CD4-positive, alpha-beta T cell (primary cell): ENCODE data around the gene RPLP2. TPM values are rescaled to one million over a fixed set of nuclear protein-coding genes. Genes with fewer than 3 reads are reported as not detected.

ENCODE experiments used
- ATAC-seq: fragments of 200-7000 bp; cut with Tn5 transposase; one replicate; pipeline ENCODE4 v1.10.0; 2022; ENCODE audit warnings: mild to moderate bottlenecking; ENCODE audit not compliant: poor library complexity
- CTCF ChIA-PET: fragments of 350-600 bp; sonication (Branson Sonifier 250); formaldehyde crosslinking; loops from one replicate; lab custom pipeline; 2021; ENCODE audit warnings: antibody characterized with exemption, inconsistent platforms; lab: Charles Lee
- POLR2A ChIA-PET: fragments of 350-600 bp; sonication (Branson Sonifier 250); formaldehyde crosslinking; loops from one replicate; lab custom pipeline; 2021; ENCODE audit warnings: antibody characterized with exemption, inconsistent platforms; lab: Charles Lee
- DNase-seq, 14 experiments: peaks; one replicate each; pipeline ENCODE4 v3.0.0-alpha.2; 2013 to 2020; ENCODE audit warnings: mixed read lengths in 2 of 14
- H3K27ac ChIP-seq, 2 donors: one replicate each; pipeline versions ENCODE4 v1.5.1 to v1.7.0; 2013; ENCODE audit warnings: low read length in 2 of 2, low read depth in 1 of 2, mild to moderate bottlenecking in 1 of 2
- H3K27me3 ChIP-seq, 2 experiments: 1 replicate in 1 of 2; 2 replicates in 1 of 2; pipeline versions ENCODE4 v1.6.1 to v1.7.0; 2013; ENCODE audit warnings: low read length in 2 of 2, control low read depth in 1 of 2, mild to moderate bottlenecking in 1 of 2, moderate library complexity in 1 of 2; ENCODE audit not compliant: insufficient read depth in 2 of 2, control insufficient read depth in 1 of 2
- H3K36me3 ChIP-seq: one replicate; pipeline ENCODE4 v1.6.1; 2013; ENCODE audit warnings: low read length, control low read depth; ENCODE audit not compliant: insufficient read depth
- H3K4me1 ChIP-seq: one replicate; pipeline ENCODE4 v1.6.1; 2013; ENCODE audit warnings: low read length, control low read depth; ENCODE audit not compliant: insufficient read depth
- H3K4me3 ChIP-seq: one replicate; pipeline ENCODE4 v1.5.1; 2013; ENCODE audit warnings: mild to moderate bottlenecking, low read length, moderate library complexity
- H3K9me3 ChIP-seq, 2 experiments: 1 replicate in 1 of 2; 2 replicates in 1 of 2; pipeline versions ENCODE4 v1.6.1 to v1.7.0; 2013; ENCODE audit warnings: low read length in 2 of 2, mild to moderate bottlenecking in 2 of 2, control low read depth in 1 of 2, moderate library complexity in 1 of 2; ENCODE audit not compliant: control insufficient read depth in 1 of 2, insufficient read depth in 1 of 2
- H3K27ac Mint-ChIP-seq: one replicate; pipeline ENCODE4 v1.8.0; 2020; ENCODE audit warnings: mixed read lengths
- H3K27me3 Mint-ChIP-seq: one replicate; pipeline ENCODE4 v1.8.0; 2021; ENCODE audit warnings: mixed read lengths
- H3K36me3 Mint-ChIP-seq: one replicate; pipeline ENCODE4 v1.8.0; 2021; ENCODE audit warnings: low read depth, mixed read lengths
- H3K4me1 Mint-ChIP-seq: one replicate; pipeline ENCODE4 v1.8.0; 2021; ENCODE audit warnings: low read depth, mixed read lengths
- H3K4me3 Mint-ChIP-seq: one replicate; pipeline ENCODE4 v1.8.0; 2020; ENCODE audit warnings: mild to moderate bottlenecking, mixed read lengths
- H3K9me3 Mint-ChIP-seq: one replicate; pipeline ENCODE4 v1.8.0; 2020; ENCODE audit warnings: mixed read lengths
- CTCF ChIP-seq: fragments of 200-600 bp; IDR thresholded peaks from one replicate; pipeline ENCODE4 v1.8.0; 2022; ENCODE audit warnings: antibody characterized with exemption, mild to moderate bottlenecking
- intact Hi-C, 2 experiments: fragments of 100-400 bp; cut with DNase I in 1 of 2; cut with micrococcal nuclease in 1 of 2; formaldehyde crosslinking; loops; one replicate each; pipeline versions ENCODE4 v1.15.1 to v1.9.0; 2023 to 2025; cut with DNase I, micrococcal nuclease
- total RNA-seq, 174 experiments: library from RNA in 2 of 174; stranded (reverse) in 2 of 174; gene quantifications; one replicate each; pipeline ENCODE4 v1.2.3 and lab custom pipeline; 2021 to 2026

The RPLP2 gene
- total RNA-seq, 2 experiments from 2014 or later, result 5,234 to 5,390 TPM

- POLR2A ChIA-PET, result interaction anchor here (1.5 to 7.6 kb wide), 2 partner anchors 8 to 19 kb away, joined by 5 to 71 read pairs; partner anchors contain the start of genes CD151, CRACR2B and PNPLA2
- H3K4me3 ChIP-seq, result no peak overlapping the region
- intact Hi-C loops, result no loop called here
- H3K36me3 ChIP-seq, result peaks cover 28% of the 10 kb centered on the region
- Mint-ChIP-seq H3K4me3 (peak overlapping the region; percentile 63), H3K36me3 (peaks cover 22% of the 10 kb centered on the region), H3K4me1 (peaks cover 15% of the 10 kb centered on the region), H3K27ac (no peak overlapping the region), H3K9me3 (no peaks in the 10 kb centered on the region), H3K27me3 (peaks cover 3% of the 10 kb centered on the region)
- H3K4me1 ChIP-seq, result peaks cover 47% of the 10 kb centered on the region
- no peaks in the 10 kb centered on the region for H3K9me3 ChIP-seq
- no peak overlapping the region for H3K27ac ChIP-seq
- CTCF ChIA-PET, result no interaction called here
- H3K27me3 ChIP-seq, result peaks cover 0 to 3% of the 10 kb centered on the region in 2 experiments
- no peak for TF ChIP-seq CTCF
- ATAC-seq (no peak), DNase-seq (peak in 1 of 14 experiments; percentile 41)
Observed at GRCh38 chr11:838441-839279, 28.9 kb downstream of the RPLP2 start.

DNA sequence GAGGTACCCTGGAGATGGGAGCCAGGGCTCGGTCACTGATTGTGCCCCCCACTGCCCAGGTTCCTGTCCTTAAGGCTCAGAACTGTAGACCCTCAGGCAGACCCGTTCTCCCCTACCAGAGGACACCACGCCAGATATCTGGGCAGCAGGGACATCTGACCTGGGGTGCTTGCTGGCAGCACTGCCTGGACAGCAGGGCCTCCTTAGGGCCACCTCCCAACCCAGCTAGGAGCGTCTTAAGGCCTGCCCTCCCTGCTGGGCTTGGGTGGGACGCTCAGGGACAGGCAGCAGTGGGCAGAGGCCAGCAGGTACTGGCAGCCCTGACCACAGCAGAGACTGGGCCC is 29.5 kb downstream of the RPLP2 start:
- Histone ChIP-seq H3K4me1 (peaks cover 47% of the 10 kb centered on the region), H3K27me3 (peaks cover 0 to 1% of the 10 kb centered on the region in 2 experiments), H3K36me3 (peaks cover 28% of the 10 kb centered on the region), H3K4me3 (no peak overlapping the region), H3K9me3 (no peaks in the 10 kb centered on the region), H3K27ac (no peak overlapping the region)
- no peak for TF ChIP-seq CTCF
- Mint-ChIP-seq H3K4me3 (no peak overlapping the region), H3K27ac (no peak overlapping the region), H3K9me3 (no peaks in the 10 kb centered on the region), H3K4me1 (peaks cover 9% of the 10 kb centered on the region), H3K27me3 (no peaks in the 10 kb centered on the region), H3K36me3 (peaks cover 22% of the 10 kb centered on the region)
- ChIA-PET POLR2A (interaction anchor here (7.6 kb wide), 1 partner anchor 9 kb away, joined by 71 read pairs; the partner anchor contains the start of genes CD151 and CRACR2B), CTCF (no interaction called here)
- no peak for DNase-seq
- intact Hi-C loops, result no loop called here
- no peak for ATAC-seq

DNA sequence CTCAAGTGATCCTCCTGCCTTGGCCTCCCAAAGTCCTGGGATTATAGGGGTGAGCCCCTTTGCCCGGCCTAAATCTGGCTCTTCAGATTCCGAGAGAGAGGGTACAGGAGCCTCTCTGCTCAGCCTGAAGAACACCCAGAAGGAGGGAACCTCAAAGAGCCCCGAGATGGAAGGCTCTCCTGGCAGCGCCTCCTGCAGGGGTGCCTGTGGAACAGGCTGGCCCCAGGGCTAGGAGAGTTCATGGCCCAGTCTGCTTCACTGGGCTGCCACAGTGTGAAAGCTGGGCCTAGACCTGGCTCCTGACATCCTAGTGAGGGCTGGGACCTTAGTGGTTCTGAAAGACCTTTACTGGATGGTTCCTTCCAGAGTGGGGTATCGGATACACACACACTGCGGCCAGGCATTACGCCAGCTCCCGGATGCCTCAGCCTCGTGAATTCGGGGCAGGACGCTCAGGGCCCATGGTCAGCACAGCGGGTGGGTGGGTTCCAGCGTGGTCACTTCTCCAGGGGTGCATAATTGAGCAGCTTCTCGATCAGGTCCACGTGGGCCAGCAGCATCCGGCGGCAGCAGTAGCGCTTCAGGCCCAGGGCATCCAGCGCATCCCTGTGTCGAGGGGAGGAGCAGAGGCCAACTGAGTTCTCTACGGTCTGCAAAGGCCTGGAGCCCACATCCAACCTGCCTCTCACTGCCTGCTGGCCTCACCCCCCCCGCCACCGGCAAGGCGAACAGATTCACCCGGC is 30.3 kb downstream of the RPLP2 start:
- ATAC-seq (no peak), DNase-seq (peak in 1 of 14 experiments; percentile 40)
- intact Hi-C loops, result loop anchor here (10.0 kb wide), 4 partner anchors 85 to 735 kb away; partner anchors contain the start of genes AP2A2 (in 1 of the 2) and DUSP8 (in 1 of the 2)
- POLR2A ChIA-PET, result interaction anchor here (5.0 to 7.6 kb wide), 2 partner anchors 10 to 21 kb away, joined by 49 to 71 read pairs; partner anchors contain the start of genes CD151, CRACR2B and PNPLA2
- no peak overlapping the region for H3K4me3 ChIP-seq
- Mint-ChIP-seq H3K27me3 (no peaks in the 10 kb centered on the region), H3K4me1 (peaks cover 6% of the 10 kb centered on the region), H3K4me3 (peak overlapping the region; percentile 74), H3K36me3 (peaks cover 22% of the 10 kb centered on the region), H3K9me3 (no peaks in the 10 kb centered on the region), H3K27ac (no peak overlapping the region)
- CTCF ChIA-PET, result interaction anchor here (0.8 kb wide), 1 partner anchor 75 kb away, joined by 3 read pairs; no protein-coding TSS in a partner anchor
- no peak overlapping the region for H3K27ac ChIP-seq
- peaks cover 46% of the 10 kb centered on the region for H3K4me1 ChIP-seq
- peaks cover 28% of the 10 kb centered on the region for H3K36me3 ChIP-seq
- no peak for TF ChIP-seq CTCF
- H3K27me3 ChIP-seq, result peaks cover 0 to 2% of the 10 kb centered on the region in 2 experiments
- H3K9me3 ChIP-seq, result no peaks in the 10 kb centered on the region
